Transverse colon (tissue), 4 donors: ENCODE measurements around the gene RTTN. TPM values are rescaled to one million over a fixed set of nuclear protein-coding genes. Genes with fewer than 3 reads are reported as not detected.

Experiments
- DNase-seq: peaks from one replicate; pipeline ENCODE4 v3.0.0-alpha.2; 2019
- H3K27ac ChIP-seq, 4 donors: fragments of 200-600 bp; sonication (generic); 2 replicates each; pipeline ENCODE4 v1.5.1; 2016 to 2018; ENCODE audit warnings: inconsistent platforms in 4 of 4
- H3K27me3 ChIP-seq: fragments of 200-600 bp; sonication (generic); 2 replicates; pipeline ENCODE4 v1.5.1; 2017; ENCODE audit warnings: inconsistent platforms
- H3K36me3 ChIP-seq, 4 donors: fragments of 200-600 bp; sonication (generic); 2 replicates each; pipeline ENCODE4 v1.5.1; 2017 to 2019; ENCODE audit warnings: inconsistent platforms in 4 of 4
- H3K4me1 ChIP-seq, 4 donors: fragments of 200-600 bp; sonication (generic); 2 replicates each; pipeline ENCODE4 v1.5.1; 2017 to 2020; ENCODE audit warnings: inconsistent platforms in 4 of 4
- H3K4me3 ChIP-seq, 4 donors: fragments of 200-600 bp; sonication (generic); 1 replicate in 1 of 4; 2 replicates in 3 of 4; pipeline versions ENCODE4 v1.5.1 to v1.6.1; 2017 to 2019; ENCODE audit warnings: inconsistent platforms in 4 of 4
- H3K9me3 ChIP-seq, 2 donors: fragments of 200-600 bp; sonication (generic); 2 replicates each; pipeline ENCODE4 v1.5.1; 2017 to 2019; ENCODE audit warnings: inconsistent platforms in 2 of 2
- EP300 ChIP-seq: sonication (generic); formaldehyde crosslinking; IDR thresholded peaks from one replicate; pipeline ENCODE4 v1.6.1; 2017; ENCODE audit warnings: antibody characterized with exemption, low read depth
- POLR2A ChIP-seq: fragments of 450-650 bp; IDR thresholded peaks from one replicate; pipeline ENCODE4 v1.6.1; 2016; ENCODE audit warnings: antibody characterized with exemption, mild to moderate bottlenecking, moderate library complexity
- POLR2AphosphoS5 ChIP-seq, 3 donors: sonication (generic); formaldehyde crosslinking; IDR thresholded peaks; one replicate each; pipeline ENCODE4 v1.6.1; 2016; ENCODE audit warnings: antibody characterized with exemption in 3 of 3
- WGBS, 2 donors: methylation state at CpG; one replicate each; pipeline ENCODE4 v1.1.5; 2018; ENCODE audit warnings: low coverage in 1 of 2; 5-methylcytosine and 5-hydroxymethylcytosine counted together
- in situ Hi-C, 4 donors: fragments of 200-750 bp; cut with MboI; loops; one replicate each; pipeline versions ENCODE4 v1.15.0 to v1.15.1; 2017; ENCODE audit warnings: low sequenced_read_pairs in 3 of 4, low pct_ligation_motif_present in 1 of 4, low pct_unique_long_range_greater_than_20kb in 1 of 4
- intact Hi-C: fragments of 100-400 bp; cut with DNase I; formaldehyde crosslinking; loops from one replicate; pipeline ENCODE4 v1.15.1; 2023; ENCODE audit warnings: low total_unique reads
- total RNA-seq, 4 donors: library from RNA; depleted of rRNA; stranded (reverse); fragments of >200 nt; gene quantifications; one replicate each; pipeline ENCODE4 v1.1.0, GENCODE V29; 2016
- TF ChIP-seq, protein P1 (sequence below), 5 experiments: fragments of 200-600 bp in 3 of 5; fragments of 450-650 bp in 2 of 5; sonication (generic) in 3 of 5; IDR thresholded peaks; 1 replicate in 2 of 5; 2 replicates in 3 of 5; pipeline ENCODE4 v1.5.1; 2016 to 2017; ENCODE audit warnings: antibody characterized with exemption in 5 of 5, inconsistent platforms in 3 of 5, mild to moderate bottlenecking in 2 of 5, moderate library complexity in 1 of 5

RTTN gene
- total RNA-seq, 4 donors from 2014 or later: 9.7 to 18.7 (median 13.1) TPM

DNA sequence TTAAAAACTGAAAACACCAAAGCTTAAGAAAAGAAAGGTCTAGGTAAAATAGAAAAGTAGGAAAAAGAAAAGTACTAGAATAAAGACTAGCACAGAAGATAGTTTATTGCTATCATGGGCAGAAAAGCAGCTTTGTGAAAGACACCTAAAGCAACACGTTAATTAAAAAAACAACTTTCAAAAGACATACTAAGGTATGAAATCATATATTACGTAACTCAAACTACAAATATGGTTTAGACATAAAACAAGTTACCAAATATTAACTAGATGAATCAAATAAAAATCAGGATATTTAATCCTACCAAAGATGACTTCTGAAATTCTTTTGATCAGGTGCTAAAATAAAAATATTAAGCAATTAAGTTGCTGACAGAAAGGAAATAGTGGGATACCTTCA, 30.3 kb downstream of the RTTN start:
- WGBS, 2 donors: 92 to 97% methylated on average over 2 of the region's 2 CpGs
- no peak for DNase-seq
- TF ChIP-seq, protein P1, sequence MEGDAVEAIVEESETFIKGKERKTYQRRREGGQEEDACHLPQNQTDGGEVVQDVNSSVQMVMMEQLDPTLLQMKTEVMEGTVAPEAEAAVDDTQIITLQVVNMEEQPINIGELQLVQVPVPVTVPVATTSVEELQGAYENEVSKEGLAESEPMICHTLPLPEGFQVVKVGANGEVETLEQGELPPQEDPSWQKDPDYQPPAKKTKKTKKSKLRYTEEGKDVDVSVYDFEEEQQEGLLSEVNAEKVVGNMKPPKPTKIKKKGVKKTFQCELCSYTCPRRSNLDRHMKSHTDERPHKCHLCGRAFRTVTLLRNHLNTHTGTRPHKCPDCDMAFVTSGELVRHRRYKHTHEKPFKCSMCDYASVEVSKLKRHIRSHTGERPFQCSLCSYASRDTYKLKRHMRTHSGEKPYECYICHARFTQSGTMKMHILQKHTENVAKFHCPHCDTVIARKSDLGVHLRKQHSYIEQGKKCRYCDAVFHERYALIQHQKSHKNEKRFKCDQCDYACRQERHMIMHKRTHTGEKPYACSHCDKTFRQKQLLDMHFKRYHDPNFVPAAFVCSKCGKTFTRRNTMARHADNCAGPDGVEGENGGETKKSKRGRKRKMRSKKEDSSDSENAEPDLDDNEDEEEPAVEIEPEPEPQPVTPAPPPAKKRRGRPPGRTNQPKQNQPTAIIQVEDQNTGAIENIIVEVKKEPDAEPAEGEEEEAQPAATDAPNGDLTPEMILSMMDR (IDR thresholded peaks at IDR 0.05): no peak
- no peak for TF ChIP-seq EP300
- TF ChIP-seq POLR2A: no peak
- no peak for TF ChIP-seq POLR2AphosphoS5 (IDR thresholded peaks at IDR 0.05)

DNA sequence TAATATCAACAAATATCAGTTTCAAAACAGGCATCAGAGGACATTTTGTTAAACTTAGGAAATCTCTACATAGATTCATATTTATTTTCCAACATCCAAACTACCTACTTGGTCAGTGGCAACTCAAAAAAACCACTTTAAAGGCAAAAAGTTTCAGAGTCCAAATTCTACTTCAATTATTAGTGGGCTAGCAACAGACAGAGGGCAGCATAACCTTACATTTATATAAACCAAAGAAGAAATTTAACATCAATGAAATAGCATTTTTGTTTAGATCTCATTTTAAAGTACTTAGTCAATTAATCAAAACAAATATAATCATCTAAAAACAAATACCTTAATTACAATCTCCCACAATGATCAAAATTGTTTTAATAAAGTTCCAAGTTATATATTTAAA, 33.3 kb downstream of the RTTN start:
- Histone ChIP-seq H3K9me3 (no peaks in the 10 kb centered on the region), H3K4me1 (no peaks in the 10 kb centered on the region), H3K36me3 (no peaks in the 10 kb centered on the region), H3K4me3 (no peak overlapping the region), H3K27me3 (no peaks in the 10 kb centered on the region), H3K27ac (no peak overlapping the region)
- in situ Hi-C loops: no loop called here
- intact Hi-C loops: no loop called here
- TF ChIP-seq POLR2A (no peak), POLR2AphosphoS5 (IDR thresholded peaks at IDR 0.05) (no peak), EP300 (no peak)
- TF ChIP-seq, protein P1 (IDR thresholded peaks at IDR 0.05): peak in 1 of 5 experiments; percentile 7
- DNase-seq: no peak

More for the DNA sequence above, 30.3 kb downstream of the RTTN start:
- no peak overlapping the region for H3K27ac ChIP-seq
- H3K4me1 ChIP-seq: no peaks in the 10 kb centered on the region
- intact Hi-C loops (no loop called here), in situ Hi-C loops (no loop called here)
- H3K36me3 ChIP-seq: no peaks in the 10 kb centered on the region
- no peak overlapping the region for H3K4me3 ChIP-seq
- no peaks in the 10 kb centered on the region for H3K27me3 ChIP-seq
- no peaks in the 10 kb centered on the region for H3K9me3 ChIP-seq

DNA sequence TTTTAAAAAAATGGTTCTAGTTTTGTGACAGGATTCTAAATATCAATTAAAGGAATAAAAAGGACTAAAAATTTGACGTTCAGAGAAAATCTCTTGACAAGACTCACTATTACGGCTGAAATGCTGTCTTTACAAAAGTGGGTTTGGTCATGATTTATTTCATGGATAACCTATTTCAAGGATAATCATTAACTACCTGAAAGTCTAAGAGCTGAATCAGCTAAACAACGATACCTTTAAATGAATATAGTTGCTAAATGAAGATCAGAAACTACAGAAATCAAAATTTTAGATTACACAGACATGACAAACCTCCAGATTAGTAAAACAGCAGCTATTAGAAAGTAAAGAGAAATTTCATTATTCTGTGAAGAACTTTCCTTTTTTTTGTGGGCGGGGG, 35.7 kb downstream of the RTTN start:
- in situ Hi-C loops (no loop called here), intact Hi-C loops (no loop called here)
- Histone ChIP-seq H3K27me3 (no peaks in the 10 kb centered on the region), H3K4me3 (no peak overlapping the region), H3K36me3 (peaks cover 0 to 2% (median 0%) of the 10 kb centered on the region in 4 donors), H3K27ac (no peak overlapping the region), H3K9me3 (no peaks in the 10 kb centered on the region), H3K4me1 (no peaks in the 10 kb centered on the region)
- WGBS, 2 donors: 66 to 74% methylated on average over 4 of the region's 4 CpGs
- TF ChIP-seq, protein P1 (IDR thresholded peaks at IDR 0.05): no peak
- TF ChIP-seq EP300 (no peak), POLR2AphosphoS5 (IDR thresholded peaks at IDR 0.05) (no peak), POLR2A (no peak)
- no peak for DNase-seq

DNA sequence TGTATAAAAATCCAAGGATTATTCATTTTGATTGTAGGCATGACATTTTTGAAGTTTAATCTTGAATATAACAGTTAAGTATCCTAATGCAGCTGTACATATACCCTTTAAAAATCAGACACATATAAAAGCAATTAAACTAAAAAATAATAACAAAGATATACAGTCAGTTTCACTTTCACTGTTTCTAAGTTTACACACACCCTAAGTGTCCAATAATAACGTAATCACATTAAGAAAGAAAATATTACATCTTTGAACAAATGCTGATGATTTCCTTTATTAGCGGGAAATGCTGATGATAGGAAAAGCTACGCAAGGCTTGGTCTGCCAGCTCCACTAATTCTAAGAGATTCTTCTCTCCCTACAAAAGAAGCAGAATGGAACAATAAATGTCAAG, 38.8 kb downstream of the RTTN start:
- 69 to 77% methylated on average over 3 of the region's 3 CpGs for WGBS, 2 donors
- Histone ChIP-seq H3K4me1 (no peaks in the 10 kb centered on the region), H3K4me3 (no peak overlapping the region), H3K27ac (peak overlapping the region in 1 of 4 donors; percentile 35), H3K27me3 (no peaks in the 10 kb centered on the region), H3K9me3 (no peaks in the 10 kb centered on the region), H3K36me3 (peaks cover 0 to 14% (median 3%) of the 10 kb centered on the region in 4 donors)
- TF ChIP-seq POLR2AphosphoS5 (IDR thresholded peaks at IDR 0.05): no peak
- TF ChIP-seq, protein P1 (IDR thresholded peaks at IDR 0.05): no peak
- intact Hi-C loops (no loop called here), in situ Hi-C loops (no loop called here)
- DNase-seq: no peak
